IPS-18a (cell line): ENCODE measurements around the gene PRAMEF6.
"Not testable (repeated sequence)": the region's sequence is repeated elsewhere in the genome, so short reads cannot be mapped to it uniquely, and the experiment has no call there.

Experiments used
- H3K27ac ChIP-seq: one replicate; pipeline ENCODE4 v1.5.1; 2013; ENCODE audit warnings: low read length
- H3K27me3 ChIP-seq: one replicate; pipeline ENCODE4 v1.6.1; 2013; ENCODE audit warnings: mild to moderate bottlenecking, low read length; ENCODE audit not compliant: control insufficient read depth, insufficient read depth
- H3K36me3 ChIP-seq: one replicate; pipeline ENCODE4 v1.6.1; 2013; ENCODE audit warnings: low read depth, low read length; ENCODE audit not compliant: control insufficient read depth
- H3K4me1 ChIP-seq: one replicate; pipeline ENCODE4 v1.6.1; 2013; ENCODE audit warnings: low read depth, low read length; ENCODE audit not compliant: control insufficient read depth
- H3K4me3 ChIP-seq: one replicate; pipeline ENCODE4 v1.5.1; 2013; ENCODE audit warnings: low read length
- H3K9ac ChIP-seq: one replicate; pipeline ENCODE4 v1.6.1; 2013; ENCODE audit warnings: mild to moderate bottlenecking, low read length, moderate library complexity
- H3K9me3 ChIP-seq: one replicate; pipeline ENCODE4 v1.6.1; 2013; ENCODE audit warnings: low read depth, low read length; ENCODE audit not compliant: control insufficient read depth

The PRAMEF6 gene

DNA sequence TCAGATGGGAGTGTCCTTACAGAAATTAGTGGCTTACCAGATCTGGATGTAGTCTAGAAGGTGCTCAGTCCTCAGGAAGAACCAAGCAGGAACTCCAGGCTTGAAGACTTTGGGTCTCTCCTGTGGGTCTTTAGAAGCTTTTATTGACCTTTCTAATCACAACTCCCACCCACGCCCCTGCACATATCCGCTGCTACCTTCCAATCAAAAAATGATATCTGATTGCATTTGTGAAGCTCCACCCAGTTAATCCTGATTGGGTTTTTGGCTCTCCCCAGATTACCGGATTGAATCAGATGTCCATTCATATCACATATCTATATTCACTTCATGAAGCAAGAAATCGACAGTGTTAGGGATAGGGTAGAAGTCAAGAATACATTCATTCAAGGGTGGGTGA, at the start of gene PRAMEF6:
Gene PRAMEF6, minus strand, starts transcription at position 101 of the 400 bp plus-strand sequence. CDS start 5,062 bp downstream, outside the sequence.
- H3K4me1 ChIP-seq, H3K36me3 ChIP-seq, H3K27me3 ChIP-seq, H3K27ac ChIP-seq, H3K9me3 ChIP-seq, H3K4me3 ChIP-seq, H3K9ac ChIP-seq: not testable (repeated sequence)

DNA sequence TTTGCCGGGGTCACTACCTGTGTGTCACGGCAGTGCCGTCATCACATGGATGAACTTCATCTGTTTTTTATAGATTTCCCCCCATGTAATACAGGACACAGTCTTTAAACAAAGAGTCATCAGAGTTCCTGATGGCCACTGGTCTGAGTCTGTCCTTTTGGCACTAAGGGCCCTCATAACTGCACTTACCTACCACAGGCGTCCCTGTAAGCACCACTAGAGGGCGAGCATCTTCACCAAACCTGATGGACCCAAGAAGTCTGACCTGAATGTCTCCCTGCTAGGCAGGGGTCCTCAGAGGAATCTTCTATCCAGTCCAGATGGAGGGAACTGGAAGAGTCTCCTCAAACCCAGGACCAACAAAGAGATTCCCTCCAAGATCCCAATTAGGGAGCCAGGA, 23.0 kb downstream of the PRAMEF6 start:
- not testable (repeated sequence) for H3K9ac ChIP-seq, H3K27ac ChIP-seq, H3K36me3 ChIP-seq, H3K9me3 ChIP-seq, H3K27me3 ChIP-seq, H3K4me1 ChIP-seq, H3K4me3 ChIP-seq

DNA sequence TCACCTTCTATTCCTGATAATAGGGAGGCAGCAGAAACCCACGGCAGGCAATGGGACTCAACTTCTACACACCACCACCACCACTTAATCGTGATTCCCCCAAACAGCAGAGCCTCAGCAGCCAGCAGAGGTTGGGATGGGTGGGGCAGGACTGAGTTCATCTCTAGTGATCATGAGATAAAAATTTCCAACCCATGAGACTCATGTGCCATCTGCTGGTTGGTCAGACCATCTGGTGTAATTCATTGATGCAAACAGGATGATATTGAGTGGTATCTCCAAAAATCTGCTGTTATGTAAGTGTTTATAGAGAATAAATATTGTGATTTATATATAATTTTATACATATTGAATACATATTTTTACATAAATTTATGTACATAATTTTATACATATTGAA, 25.6 kb downstream of the PRAMEF6 start:
- H3K9ac ChIP-seq, H3K4me3 ChIP-seq, H3K27me3 ChIP-seq, H3K27ac ChIP-seq, H3K4me1 ChIP-seq, H3K9me3 ChIP-seq, H3K36me3 ChIP-seq: not testable (repeated sequence)

DNA sequence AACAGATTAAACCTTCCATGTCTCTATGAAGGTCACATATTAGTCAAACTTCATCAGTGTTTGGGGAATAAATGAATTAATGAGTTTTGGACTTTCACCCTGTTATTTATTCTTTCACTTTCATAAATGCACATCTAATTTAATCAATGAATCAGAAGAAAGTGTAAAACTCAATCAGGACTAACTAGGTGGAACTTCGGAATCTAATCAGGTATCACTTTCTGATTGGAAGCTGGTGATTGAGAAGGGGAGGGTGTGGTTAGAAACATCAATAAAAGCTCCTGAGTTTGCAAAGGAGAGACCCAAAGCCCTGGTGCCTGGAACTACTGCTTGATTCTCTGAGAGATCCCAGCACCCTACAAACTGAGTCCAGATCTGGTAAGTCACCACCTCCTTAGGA, 31.1 kb downstream of the PRAMEF6 start, which contains the start of gene PRAMEF7:
Gene PRAMEF7, plus strand, starts transcription at position 301 of the 400 bp plus-strand sequence. CDS start 1,083 bp downstream, outside the sequence.
- H3K4me3 ChIP-seq, H3K9ac ChIP-seq, H3K27ac ChIP-seq, H3K4me1 ChIP-seq, H3K9me3 ChIP-seq, H3K36me3 ChIP-seq, H3K27me3 ChIP-seq: not testable (repeated sequence)

DNA sequence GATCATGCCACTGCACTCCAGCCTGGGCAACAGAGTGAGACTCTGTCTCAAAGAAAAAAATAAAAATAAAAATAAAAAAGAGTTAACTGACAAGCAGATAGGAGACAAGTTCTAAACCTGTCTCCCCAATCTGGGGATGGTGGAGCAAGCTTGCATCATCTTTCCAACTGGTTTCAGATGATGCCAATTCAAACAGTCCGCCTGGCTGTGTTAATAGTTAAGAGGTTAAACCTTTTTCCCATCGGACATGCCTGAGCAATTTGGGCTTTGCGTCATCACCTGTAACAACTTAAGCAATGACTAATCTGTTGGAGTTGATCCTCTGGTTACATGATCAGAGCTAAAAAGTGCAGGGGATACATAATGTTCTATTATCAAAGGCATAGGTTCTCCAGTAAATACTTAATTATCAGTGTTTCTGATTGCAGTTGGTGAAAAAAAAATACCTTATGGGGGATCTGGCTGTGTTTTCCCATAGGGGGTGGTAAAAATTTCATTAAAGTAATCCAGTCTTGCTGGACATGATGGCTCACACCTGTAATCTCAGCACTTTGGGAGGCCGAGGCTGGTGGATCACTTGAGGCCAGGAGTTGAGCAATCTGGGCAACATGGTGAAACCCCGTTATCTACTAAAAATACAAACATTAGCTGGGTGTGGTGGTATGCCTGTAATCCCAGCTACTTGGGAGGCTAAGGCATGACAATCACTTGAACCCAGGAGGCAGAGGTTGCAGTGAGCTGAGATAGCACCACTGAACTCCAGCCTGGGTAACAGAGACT, 43.4 kb downstream of the PRAMEF6 start:
- not testable (repeated sequence) for H3K9me3 ChIP-seq, H3K36me3 ChIP-seq, H3K9ac ChIP-seq, H3K27ac ChIP-seq, H3K4me3 ChIP-seq, H3K4me1 ChIP-seq, H3K27me3 ChIP-seq

DNA sequence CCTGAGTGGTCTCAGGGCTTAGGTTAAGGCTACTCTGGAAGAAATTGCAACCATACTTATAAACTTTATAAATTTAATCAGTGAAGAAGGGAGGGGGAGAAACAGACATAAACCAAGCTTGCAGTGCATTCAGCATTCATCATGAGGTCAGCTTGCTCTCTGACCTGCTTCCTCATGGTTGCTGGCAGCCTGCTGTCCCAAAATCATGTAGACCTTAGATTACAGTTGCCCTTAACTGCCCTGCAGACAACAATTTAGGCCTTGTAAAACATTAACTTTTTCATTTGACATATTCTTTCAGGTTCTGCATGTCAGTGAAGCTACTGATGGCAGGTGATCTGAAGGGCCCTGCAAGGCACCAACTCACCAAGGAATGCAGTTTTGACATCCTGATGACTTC, 48.2 kb downstream of the PRAMEF6 start:
- not testable (repeated sequence) for H3K4me3 ChIP-seq, H3K4me1 ChIP-seq, H3K9me3 ChIP-seq, H3K27me3 ChIP-seq, H3K36me3 ChIP-seq, H3K9ac ChIP-seq, H3K27ac ChIP-seq

DNA sequence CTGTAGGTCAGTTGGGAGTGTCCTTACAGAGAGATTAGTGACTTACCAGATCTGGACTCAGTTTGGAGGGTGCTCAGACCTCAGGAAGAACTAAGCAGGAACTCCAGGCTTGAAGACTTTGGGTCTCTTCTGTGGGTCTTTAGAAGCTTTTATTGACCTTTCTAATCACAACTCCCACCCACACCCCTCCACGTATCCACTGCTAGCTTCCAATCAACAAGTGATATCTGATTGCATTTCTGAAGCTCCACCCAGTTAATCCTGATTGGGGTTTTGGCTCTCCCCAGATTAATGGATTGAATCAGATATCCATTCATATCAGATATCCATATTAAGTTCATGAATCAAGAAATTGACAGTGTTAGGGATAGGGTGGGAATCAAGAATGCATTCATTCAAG, 49.2 kb downstream of the PRAMEF6 start, which contains the start of gene PRAMEF10:
Gene PRAMEF10, minus strand, starts transcription at position 101 of the 400 bp plus-strand sequence. CDS start 2,423 bp downstream, outside the sequence.
- H3K9me3 ChIP-seq, H3K9ac ChIP-seq, H3K36me3 ChIP-seq, H3K27ac ChIP-seq, H3K4me3 ChIP-seq, H3K27me3 ChIP-seq, H3K4me1 ChIP-seq: not testable (repeated sequence)
